Left colon (tissue), 2 donors: ENCODE data around the gene PCP2. TPM values are rescaled to one million over a fixed set of nuclear protein-coding genes. Genes with fewer than 3 reads are reported as not detected.

ENCODE experiments used
- ATAC-seq: fragments of 200-7000 bp; cut with Tn5 transposase; one replicate; pipeline ENCODE4 v1.9.1; 2020; ENCODE audit warnings: mild to moderate bottlenecking, moderate library complexity
- DNase-seq, 2 donors: peaks; one replicate each; pipeline ENCODE4 v3.0.0-alpha.2; 2020
- intact Hi-C, 2 donors: fragments of 100-400 bp; cut with DNase I in 1 of 2; cut with micrococcal nuclease in 1 of 2; formaldehyde crosslinking; loops; one replicate each; pipeline versions ENCODE4 v1.11.2 to v1.14.0; 2022; cut with DNase I, micrococcal nuclease
- microRNA-seq, 2 donors: library from miRNA; unstranded; fragments of <30 nt; microRNA quantifications; one replicate each; pipeline versions ENCODE4 v1.1.0 to v1.2.0, GENCODE V29; 2020
- total RNA-seq, 2 donors: library from RNA; stranded (reverse); fragmentation: NEBNext Ultra II Directional; extraction: Animal tissue kit (Norgen Biotek cat#: 25700); gene quantifications; one replicate each; pipeline ENCODE4 v1.2.1, GENCODE V29; 2021
- donor health status: DM: no; HTN: no; CAD: no.
- donor health status: DM: yes; HTN: yes; CAD: no.

PCP2 gene
- total RNA-seq, 2 donors from 2014 or later: 0.73 TPM; not detected in 1

DNA sequence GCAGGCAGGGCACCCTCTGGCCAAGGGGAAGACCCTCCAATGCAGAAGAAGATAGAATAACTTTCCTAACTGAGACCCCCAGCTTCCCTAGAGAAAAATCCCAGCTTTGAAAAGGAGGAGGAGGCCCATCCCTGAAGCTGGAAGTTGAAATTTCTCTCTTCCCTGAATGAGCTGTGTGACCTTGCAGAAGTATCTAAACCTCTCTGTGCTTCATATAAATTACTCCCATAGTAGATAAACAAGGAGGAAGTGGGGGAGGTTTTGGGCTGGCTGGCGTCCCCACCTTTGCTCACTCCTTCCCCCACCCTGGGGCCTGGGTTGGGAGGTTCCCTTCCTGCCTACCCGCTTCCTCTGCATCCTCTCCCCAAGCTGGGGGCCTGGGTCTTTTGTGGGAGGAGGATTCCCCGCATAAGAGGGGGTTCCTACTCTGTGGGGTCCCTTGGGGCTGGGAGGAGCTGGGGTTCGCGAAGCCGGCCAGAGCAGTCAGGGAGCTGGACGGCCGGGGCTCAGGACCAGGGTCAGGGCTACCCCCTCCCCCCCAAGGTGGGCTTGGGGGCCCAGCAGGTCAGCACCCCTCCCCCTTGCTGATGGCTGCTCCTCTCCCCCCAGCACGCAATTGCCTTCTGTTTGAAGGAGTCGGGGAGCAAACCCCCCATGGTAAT is 26.2 kb downstream of the PCP2 start:
- DNase-seq (no peak), ATAC-seq (no peak)
- intact Hi-C loops: no loop called here

DNA sequence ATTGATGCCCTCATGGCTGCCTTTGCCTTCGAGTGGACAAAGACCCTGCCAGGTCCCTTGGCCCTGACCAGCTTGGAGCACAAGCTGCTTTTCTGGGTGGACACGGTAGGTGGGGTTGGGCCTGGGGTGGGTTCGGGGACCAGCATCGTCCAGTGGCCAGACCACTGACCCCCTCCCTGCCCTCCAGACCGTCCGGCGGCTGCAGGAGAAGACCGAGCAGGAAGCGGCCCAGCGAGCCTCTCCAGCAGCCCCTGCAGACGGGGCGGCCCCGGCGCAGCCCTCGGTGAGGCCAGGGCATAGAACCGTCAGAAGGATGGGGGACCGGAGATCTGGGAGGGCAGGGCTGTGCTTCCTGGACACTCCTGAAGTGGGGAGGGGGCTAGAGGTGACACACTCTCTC is 27.2 kb downstream of the PCP2 start:
- intact Hi-C loops: no loop called here
- DNase-seq: no peak
- ATAC-seq: no peak

DNA sequence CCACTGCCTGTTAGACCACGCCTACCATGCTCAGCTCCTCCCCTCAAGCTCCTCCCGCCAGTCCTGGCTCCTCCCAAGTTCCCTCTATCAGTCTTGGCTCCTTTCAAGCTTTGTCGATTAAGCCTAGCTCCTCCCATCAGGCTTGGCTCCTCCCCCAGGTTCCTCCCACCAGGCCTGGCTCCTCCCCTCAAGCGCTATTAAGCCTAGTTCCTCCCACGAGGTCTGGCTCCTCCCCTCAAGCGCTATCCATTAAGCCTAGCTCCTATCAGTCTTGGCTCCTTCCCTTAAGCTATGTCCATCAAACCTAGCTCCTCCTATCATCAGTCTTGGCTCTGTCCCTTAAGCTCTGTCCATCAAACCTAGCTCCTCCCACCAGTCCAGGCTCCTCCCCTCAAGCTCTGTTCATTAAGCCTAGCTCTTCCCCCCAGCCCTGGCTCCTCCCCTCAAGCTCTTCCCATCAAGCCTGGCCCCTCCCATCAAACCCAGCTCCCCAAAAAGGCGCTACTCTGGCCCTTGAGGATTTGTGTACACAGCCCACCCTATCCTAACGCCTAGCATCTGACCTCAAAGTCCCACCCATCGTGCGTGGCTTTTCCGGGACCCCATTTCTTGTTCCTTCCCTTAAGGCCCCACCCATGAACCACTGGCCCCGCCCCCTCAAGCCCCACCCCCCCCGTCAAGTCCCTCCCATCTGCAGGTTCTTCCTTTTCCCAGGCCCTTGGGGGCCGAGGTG is 27.9 kb downstream of the PCP2 start:
- intact Hi-C loops: no loop called here
- DNase-seq: no peak
- peak; percentile 66 for ATAC-seq

DNA sequence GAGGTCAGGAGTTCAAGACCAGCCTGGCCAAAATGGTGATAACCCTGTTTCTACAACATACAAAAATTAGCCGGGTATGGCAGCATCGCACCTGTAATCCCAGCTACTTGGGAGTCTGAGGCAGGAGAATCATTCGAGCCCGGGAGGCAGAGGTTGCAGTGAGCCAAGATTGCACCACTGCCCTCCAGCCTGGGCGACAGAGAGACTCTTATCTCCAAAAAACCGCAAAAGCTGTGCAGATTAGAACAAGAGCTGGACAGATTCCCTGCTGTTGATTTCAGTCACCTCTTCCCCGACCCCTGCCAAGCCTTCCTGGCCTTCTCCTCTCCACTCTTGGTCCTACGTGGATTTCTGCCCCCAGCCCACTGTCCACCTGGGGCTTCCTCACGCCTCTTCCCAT is 29.6 kb downstream of the PCP2 start:
- intact Hi-C loops: no loop called here
- no peak for DNase-seq

DNA sequence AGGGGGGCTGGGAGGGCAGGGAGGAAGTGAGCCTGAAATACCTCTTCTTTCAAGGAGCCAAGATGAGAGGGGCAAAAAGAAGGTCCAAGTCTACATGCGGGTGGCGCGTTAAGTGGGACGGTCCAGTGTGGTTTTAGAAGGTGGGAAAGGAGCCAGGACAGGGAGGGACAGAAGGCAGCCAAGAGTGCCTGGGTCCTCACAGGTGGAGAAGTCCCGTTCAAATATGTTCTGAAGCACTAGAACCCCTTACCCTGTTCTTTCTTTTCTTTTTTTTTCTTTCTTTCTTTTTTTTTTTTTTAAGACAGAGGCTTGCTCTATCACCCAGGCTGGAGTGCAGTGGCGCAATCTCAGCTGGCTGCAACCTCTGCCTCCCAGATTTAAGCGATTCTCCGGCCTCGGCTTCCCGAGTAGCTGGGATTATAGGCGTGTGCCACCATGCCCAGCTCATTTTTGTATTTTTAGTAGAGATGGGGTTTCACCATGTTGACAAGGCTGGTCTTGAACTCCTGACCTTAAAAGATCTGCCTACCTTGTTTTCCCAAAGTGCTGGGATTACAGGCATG is 30.5 kb downstream of the PCP2 start:
- ATAC-seq (no peak), DNase-seq (no peak)
- intact Hi-C loops: no loop called here

More for the DNA sequence above, 29.6 kb downstream of the PCP2 start:
- ATAC-seq: no peak

DNA sequence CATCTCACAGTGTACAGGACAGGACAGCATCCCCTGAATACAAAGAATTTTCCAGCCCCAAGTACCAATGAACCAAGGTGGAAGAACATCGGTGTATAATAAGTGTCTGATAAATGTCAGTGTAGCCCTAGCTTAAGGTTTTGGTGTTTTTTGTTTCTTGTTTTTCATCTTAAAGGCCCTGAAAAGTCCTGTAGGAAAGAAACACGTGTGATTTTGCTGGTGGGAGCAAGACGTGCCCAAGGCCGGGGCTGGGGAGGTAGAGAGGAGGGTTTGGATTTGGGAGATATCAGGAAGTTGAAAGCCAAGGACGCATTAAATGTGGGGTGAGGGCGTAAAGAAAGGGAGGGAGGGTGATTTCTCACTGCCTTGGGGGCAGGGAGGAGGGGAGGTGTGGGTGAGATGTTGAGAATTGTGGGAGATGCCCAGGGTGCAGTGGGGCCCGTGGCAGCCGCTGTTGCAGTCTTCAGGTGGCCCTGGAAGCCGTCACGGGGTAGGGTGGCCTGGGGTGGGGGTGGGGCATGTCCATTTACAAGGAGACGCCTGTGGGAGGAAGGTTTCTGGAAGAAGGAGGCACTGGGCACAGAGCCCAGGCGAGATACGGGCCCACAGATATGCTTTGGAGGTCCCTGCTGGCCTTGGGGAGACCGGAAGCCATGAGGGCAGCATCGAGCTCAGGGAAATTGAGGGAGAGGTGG is 31.1 kb downstream of the PCP2 start:
- DNase-seq (no peak), ATAC-seq (no peak)
- intact Hi-C loops: no loop called here

DNA sequence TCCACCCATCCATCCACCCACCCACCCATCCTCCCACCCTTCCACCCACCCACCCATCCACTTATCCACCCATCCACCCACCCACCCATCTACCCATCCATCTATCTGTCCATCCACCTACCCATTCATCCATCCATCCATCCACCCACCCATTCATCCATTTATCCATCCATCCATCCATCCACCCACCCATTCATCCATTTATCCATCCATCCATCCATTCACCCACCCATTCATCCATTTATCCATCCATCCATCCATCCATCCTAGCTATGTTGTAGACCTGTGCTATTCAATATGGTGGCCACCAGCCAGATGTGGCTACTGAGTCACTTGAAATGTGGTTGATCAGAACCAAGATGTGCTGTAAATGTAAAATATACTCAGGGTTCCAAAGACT is 32.8 kb downstream of the PCP2 start:
- DNase-seq (no peak), ATAC-seq (no peak)
- intact Hi-C loops: no loop called here

DNA sequence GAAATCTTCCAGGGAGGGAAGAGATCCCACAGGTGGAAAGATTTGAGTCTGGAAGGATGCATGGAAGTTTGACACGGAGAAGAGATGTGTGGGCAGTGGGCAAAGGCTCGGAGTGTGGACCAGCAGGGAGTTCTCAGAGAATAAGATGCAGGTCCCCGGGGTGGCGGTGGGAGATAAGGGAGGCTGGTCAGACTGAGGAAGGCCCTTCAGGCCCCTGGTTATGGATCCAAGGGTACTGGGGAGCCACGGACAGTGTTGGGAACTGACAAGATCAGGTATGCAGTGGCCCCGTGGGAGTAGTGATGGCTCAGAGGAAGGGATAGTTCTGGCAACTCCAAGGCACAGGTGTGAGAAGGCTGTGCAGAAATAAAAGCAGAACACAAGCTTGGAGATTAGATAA is 35.3 kb downstream of the PCP2 start:
- intact Hi-C loops: no loop called here
- DNase-seq (no peak), ATAC-seq (no peak)

DNA sequence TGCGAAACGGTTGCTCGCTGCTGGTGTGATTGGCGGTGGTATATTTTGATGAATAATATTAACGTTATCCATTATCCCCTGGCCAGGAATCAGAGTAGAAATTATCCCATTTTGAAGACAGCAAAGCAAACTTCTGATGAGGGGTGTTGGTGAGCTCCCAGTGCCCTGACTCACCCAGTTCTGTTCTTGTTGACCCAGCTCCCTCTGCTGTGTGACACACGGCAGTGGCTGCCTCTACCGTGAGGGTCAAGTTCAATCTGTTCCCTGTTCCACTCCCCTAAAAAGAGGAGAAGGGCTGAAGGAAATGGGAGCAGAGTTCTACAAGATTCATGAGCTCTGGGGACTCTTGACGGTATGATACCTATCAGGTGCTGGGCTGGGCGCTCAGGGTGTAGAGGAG is 35.8 kb downstream of the PCP2 start:
- intact Hi-C loops: no loop called here
- DNase-seq (no peak), ATAC-seq (no peak)

DNA sequence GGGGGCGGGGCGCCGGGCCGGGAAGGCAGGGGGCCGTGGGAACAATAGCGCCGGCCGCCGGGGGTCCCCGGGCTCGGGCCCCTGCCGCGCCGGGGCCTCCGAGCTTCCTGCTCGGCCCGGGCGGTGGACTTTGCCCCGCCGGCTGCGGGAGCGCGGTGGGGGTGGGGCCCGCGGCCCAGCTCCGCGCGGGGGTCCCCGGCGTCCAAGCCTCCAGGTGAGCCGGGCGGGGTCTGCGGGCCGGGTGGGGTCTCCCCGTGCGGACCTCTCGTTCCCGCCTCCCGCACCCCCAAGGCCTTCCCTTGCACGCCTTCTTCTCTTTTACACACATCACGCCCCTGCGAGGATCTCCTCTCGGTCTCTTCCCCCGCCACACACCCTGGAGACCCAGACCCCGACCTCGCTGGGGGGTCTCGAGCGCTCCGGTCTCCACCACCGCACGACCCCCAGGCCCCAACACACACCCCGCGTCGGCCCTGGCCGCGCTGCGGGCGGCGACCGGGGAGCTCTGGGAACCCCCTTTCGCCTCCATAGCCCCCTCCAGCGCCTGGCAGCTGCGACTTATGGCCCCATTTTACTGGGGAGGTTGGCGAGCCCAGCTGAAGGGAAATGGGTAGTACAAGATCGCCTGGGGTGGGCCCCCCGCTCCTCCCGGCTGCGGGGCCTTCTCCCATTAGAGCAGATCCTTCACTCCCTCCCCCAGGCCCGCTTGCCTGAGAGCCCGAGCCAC is 37.1 kb downstream of the PCP2 start:
- peak in 1 of 2 donors; percentile 39 for DNase-seq
- intact Hi-C loops: no loop called here
- ATAC-seq: peak; percentile 78

DNA sequence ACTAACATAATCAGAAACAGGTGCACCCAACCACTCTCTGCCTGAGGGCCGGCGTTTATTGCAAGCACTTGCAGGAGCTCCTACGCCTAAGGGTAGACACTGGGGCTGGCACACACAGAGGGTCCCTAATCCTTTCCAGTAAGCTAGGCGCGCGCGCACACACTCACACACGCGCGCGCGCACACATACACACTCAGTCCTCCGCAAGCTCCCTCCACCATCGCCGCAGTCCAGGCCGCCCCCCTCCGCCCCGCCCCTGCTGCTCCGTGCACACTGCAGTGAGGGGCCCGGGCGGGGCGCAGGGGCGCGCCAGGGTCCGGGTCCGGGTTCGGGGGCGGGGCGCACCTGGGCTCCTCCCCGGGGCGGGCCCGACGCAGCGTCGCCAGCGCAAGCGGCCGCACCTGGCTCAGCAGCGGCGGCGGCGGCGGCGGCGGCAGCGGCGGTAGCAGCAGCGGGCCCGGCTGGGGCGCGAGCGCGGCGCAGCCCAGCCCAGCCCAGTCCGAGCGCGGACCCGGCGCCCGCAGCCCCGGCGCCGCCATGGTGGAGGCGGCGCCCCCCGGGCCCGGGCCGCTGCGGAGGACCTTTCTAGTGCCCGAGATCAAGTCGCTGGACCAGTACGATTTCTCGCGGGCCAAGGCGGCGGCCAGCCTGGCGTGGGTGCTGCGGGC is 37.9 kb downstream of the PCP2 start, which contains the start of gene CAMSAP3:
Gene CAMSAP3, plus strand, starts transcription at position 398 of the 668 bp plus-strand sequence. Its CDS starts 140 bp downstream, at position 538.
- intact Hi-C loops: no loop called here
- DNase-seq (peak; percentile 60 to 78), ATAC-seq (peak; percentile 91)

DNA sequence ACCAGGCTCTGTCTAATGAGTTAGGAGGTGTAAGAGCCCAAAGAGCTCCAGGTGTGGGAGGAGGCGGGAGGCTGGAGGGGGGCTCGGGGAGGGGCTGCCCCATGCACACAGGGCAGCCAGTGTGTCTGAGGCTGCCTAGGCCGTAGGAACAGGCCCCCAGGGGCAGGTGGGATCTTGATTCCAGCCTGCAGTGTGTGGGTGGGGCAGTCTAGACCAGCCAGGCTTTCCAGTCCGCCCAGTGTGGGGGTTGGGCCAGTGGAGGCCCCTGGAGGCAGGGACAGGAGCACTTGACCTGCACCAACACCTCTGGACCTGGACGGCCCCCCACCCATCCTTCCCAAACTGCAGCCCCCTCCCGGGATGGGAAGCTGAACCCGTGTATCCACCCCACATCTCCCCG is 43.3 kb downstream of the PCP2 start:
- ATAC-seq (peak; percentile 71), DNase-seq (peak in 1 of 2 donors; percentile 63)
- intact Hi-C loops: no loop called here

DNA sequence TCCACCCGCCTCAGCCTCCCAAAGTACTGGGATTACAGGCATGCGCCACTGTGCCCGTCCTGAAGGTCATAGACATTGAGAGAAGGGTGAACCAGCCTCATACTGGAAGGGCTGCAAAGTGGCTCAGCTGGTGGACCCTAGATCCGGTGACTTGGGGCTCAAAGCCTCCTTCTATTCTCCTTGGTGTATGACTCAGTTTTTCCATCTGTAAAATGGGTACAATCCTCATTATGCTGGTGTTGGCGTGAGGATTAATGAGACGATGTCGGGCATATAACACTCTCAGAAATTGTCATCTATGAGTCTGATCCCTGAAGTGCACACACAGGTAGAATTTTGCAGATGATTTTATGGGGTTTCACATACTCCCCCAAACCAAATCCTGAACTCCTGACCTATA is 43.7 kb downstream of the PCP2 start:
- ATAC-seq (no peak), DNase-seq (no peak)
- intact Hi-C loops: no loop called here

DNA sequence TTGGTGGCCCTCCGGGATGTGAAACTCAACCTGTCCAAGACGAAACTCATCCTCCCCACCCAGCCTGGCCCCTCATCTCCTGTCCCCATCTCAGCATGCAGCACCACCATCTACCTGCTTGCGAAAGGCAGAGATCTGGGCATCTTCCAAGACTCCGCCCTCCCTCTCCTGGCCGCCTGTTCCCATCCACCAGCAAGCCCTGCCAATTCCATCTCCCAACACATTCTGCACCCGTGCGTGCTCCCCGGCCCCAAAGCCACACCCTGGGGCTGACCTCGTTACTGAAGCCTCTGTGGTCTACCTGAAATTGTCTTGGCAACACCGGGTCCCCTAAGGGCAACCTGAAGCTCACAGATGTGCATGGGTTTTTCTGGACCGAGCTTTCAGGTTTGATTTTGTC is 51.1 kb downstream of the PCP2 start:
- DNase-seq (no peak), ATAC-seq (no peak)
- intact Hi-C loops: no loop called here

Small RNA genes lying within 50 kb of the gene (microRNA-seq; reads per million reads assigned to microRNA genes)
- gene MIR6792: 0 to 0.53 reads per million in 2 donors

Other genes starting within 250 kb of the PCP2 start
- gene PEX11G, start 144.7 kb downstream of the PCP2 start, total RNA-seq: 10 to 100 TPM in 1 of 2 donors, 1 to 10 TPM in 1; 9.0 to 10.8 TPM
- gene ZNF358, start 117.6 kb downstream of the PCP2 start, total RNA-seq: 10 to 100 TPM; 37.8 to 56.2 TPM
- gene MCOLN1, start 111.1 kb downstream of the PCP2 start, total RNA-seq: 10 to 100 TPM; 22.2 to 31.6 TPM
- 100 to 1,000 TPM in 1 of 2 donors, 10 to 100 TPM in 1; 87.8 to 107 TPM for gene PNPLA6, start 98.0 kb downstream of the PCP2 start, total RNA-seq
- 10 to 100 TPM; 51.1 to 52.4 TPM for gene CAMSAP3, start 37.9 kb downstream of the PCP2 start, total RNA-seq
- 10 to 100 TPM; 23.6 to 29.4 TPM for gene XAB2, start 4.2 kb downstream of the PCP2 start, total RNA-seq
- gene PET100, start 3.9 kb downstream of the PCP2 start, total RNA-seq: 100 to 1,000 TPM; 100 to 123 TPM
- gene STXBP2, start 3.4 kb upstream of the PCP2 start, total RNA-seq: 100 to 1,000 TPM; 186 to 209 TPM
- not detected for gene RETN, start 35.3 kb upstream of the PCP2 start, total RNA-seq
- not detected for gene MCEMP1, start 43.4 kb upstream of the PCP2 start, total RNA-seq
- gene TRAPPC5, start 47.1 kb upstream of the PCP2 start, total RNA-seq: 100 to 1,000 TPM; 107 to 108 TPM
- under 1 TPM; 0.27 to 0.64 TPM for gene FCER2, start 68.4 kb upstream of the PCP2 start, total RNA-seq
- 1 to 10 TPM in 1 of 2 donors, not detected in 1; 1.3 TPM for gene CLEC4G, start 98.4 kb upstream of the PCP2 start, total RNA-seq
- 10 to 100 TPM in 1 of 2 donors, 1 to 10 TPM in 1; 2.6 to 12.1 TPM for gene CD209, start 113.8 kb upstream of the PCP2 start, total RNA-seq
- not detected for gene CLEC4M, start 129.5 kb upstream of the PCP2 start, total RNA-seq
- gene EVI5L, start 196.5 kb upstream of the PCP2 start, total RNA-seq: 10 to 100 TPM; 10.5 to 13.1 TPM
- under 1 TPM; 0.22 to 0.46 TPM for gene PRR36, start 240.7 kb upstream of the PCP2 start, total RNA-seq